HUES6 (cell line): ENCODE measurements around the gene CCDC28A.
A peak's percentile ranks its signal among the peaks of the same experiment; 100 is the strongest.

Experiments used
- H3K27ac ChIP-seq: 2 replicates; pipeline ENCODE4 v1.7.0; 2013; ENCODE audit warnings: low read depth, mild to moderate bottlenecking, low read length, inconsistent platforms
- H3K27me3 ChIP-seq: 2 replicates; pipeline ENCODE4 v1.6.1; 2013; ENCODE audit warnings: low read length; ENCODE audit not compliant: control insufficient read depth, insufficient read depth
- H3K36me3 ChIP-seq: 2 replicates; pipeline ENCODE4 v1.6.1; 2013; ENCODE audit warnings: low read length; ENCODE audit not compliant: control insufficient read depth, insufficient read depth
- H3K4me1 ChIP-seq: 2 replicates; pipeline ENCODE4 v1.6.1; 2013; ENCODE audit warnings: low read length; ENCODE audit not compliant: control insufficient read depth, insufficient read depth
- H3K4me3 ChIP-seq: 2 replicates; pipeline ENCODE4 v1.5.1; 2013; ENCODE audit warnings: low read depth, low read length
- H3K9ac ChIP-seq: one replicate; pipeline ENCODE4 v1.6.1; 2013; ENCODE audit warnings: mild to moderate bottlenecking, low read length
- H3K9me3 ChIP-seq: 2 replicates; pipeline ENCODE4 v1.6.1; 2013; ENCODE audit warnings: low read depth, low read length; ENCODE audit not compliant: control insufficient read depth, insufficient read depth

The CCDC28A gene

DNA sequence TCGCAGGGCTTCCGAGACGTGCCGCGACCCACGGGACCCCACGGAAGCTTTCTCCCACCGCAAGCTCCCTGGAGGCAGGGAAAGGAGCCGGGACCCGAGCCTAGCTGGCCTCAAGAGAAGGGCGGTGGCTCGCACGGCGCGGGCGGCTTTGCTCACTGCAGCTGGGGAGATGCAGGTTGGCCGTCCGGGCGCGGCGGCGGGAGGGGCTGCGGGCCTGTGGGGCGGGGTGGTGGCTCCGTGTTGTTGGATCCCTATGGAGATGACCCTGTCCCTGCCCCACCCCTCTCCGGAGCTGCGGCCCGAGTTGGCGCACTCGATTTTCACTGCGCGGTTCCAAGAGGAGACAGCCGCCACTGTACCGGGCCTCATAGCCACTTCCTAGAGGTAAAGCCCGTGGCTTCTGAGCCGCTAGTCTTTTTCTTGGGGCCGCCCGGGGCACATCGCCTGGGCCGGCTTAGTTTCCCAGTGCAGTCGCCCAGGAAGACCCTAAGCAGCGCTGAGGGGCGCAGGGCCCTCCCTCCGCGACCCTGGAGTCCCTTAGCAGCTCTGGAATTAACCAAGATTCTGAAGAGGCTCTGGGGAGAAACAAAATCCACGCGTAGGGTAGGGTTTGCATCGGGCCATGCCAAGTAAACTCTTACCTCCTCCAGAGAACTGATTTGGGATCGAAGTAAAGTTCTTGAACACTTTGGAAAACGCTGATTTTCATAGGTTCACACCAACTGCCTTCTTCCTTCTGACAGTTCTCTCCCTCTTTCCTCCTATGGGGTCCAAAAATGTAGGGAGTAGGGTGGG is 22.4 kb downstream of the CCDC28A start, which contains the start of gene ECT2L:
ECT2L (plus strand) TSS at position 279 of the 795 bp plus-strand sequence. CDS start 17,188 bp downstream, outside the sequence.
- peak within 1 kb of the TSS; percentile 65 for H3K9ac ChIP-seq
- H3K4me3 ChIP-seq, result peak within 1 kb of the TSS; percentile 66
- peaks cover 5% of the 10 kb centered on the region; the same call in 1 of the 2 replicates for H3K4me1 ChIP-seq
- H3K27ac ChIP-seq, result no peak within 1 kb of the TSS
- H3K36me3 ChIP-seq, result no peaks in the 10 kb centered on the region
- peaks cover 14% of the 10 kb centered on the region; the same call in 1 of the 2 replicates for H3K27me3 ChIP-seq
- 0 out of 2 replicates have a peak, but pooled peaks cover 3% of the 10 kb centered on the region for H3K9me3 ChIP-seq

DNA sequence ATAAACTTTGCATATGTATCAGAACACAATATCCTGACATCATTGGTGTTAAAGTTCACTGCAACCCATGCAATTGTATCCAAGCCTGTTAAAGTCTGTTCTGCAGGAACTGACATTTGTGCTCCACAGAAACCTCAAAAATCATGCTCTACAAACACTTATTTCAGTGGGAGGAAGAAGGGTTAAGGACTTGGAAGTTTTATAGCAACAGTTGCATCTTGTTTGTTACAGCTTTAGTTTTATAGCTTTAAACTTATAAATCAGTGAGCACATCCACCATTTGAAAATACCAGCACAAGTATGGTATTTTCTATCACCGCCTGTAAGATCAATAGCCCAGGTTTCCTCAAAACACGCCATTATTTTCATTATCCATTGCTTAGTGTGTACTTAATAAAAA is 23.2 kb downstream of the CCDC28A start:
- Histone ChIP-seq H3K4me1 (peaks cover 5% of the 10 kb centered on the region; the same call in 1 of the 2 replicates), H3K9ac (no peak overlapping the region), H3K9me3 (0 out of 2 replicates have a peak, but pooled peaks cover 3% of the 10 kb centered on the region), H3K36me3 (no peaks in the 10 kb centered on the region), H3K4me3 (no peak overlapping the region), H3K27me3 (peaks cover 14% of the 10 kb centered on the region; the same call in 1 of the 2 replicates), H3K27ac (no peak overlapping the region)

DNA sequence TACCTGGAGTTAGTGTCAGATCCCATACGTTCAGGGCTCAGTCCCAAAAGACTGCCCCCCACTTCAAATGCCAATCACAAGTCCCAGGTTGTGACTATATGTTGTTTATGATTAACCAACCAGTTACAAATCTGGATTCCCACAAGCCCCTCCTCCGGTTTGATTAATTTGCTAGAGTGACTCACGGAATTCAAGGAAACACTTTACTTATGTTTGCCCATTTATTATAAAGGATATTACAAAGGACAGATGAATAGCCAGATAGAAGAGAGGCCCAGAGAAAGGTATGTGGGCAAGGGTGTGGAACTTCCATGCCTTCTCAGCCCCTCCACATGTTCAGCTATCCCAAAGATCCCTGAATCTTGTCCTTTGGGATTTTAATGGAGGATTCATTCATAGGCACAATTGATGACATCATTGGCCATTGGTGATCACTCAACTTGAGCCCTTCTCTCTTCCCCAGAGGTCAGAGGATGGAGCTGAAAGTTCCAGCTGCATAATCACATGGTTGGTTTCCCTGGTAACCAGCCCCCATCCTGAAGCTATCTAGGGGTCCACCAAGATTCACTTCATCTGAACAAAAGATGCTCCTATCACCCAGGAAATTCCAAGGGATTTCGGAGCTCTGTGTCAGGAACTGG is 24.4 kb downstream of the CCDC28A start:
- H3K36me3 ChIP-seq, result no peaks in the 10 kb centered on the region
- 0 out of 2 replicates have a peak, but pooled peaks cover 3% of the 10 kb centered on the region for H3K9me3 ChIP-seq
- H3K27ac ChIP-seq, result no peak overlapping the region
- H3K4me3 ChIP-seq, result no peak overlapping the region
- no peak overlapping the region for H3K9ac ChIP-seq
- H3K27me3 ChIP-seq, result peaks cover 14% of the 10 kb centered on the region; the same call in 1 of the 2 replicates
- peaks cover 5% of the 10 kb centered on the region; the same call in 1 of the 2 replicates for H3K4me1 ChIP-seq

DNA sequence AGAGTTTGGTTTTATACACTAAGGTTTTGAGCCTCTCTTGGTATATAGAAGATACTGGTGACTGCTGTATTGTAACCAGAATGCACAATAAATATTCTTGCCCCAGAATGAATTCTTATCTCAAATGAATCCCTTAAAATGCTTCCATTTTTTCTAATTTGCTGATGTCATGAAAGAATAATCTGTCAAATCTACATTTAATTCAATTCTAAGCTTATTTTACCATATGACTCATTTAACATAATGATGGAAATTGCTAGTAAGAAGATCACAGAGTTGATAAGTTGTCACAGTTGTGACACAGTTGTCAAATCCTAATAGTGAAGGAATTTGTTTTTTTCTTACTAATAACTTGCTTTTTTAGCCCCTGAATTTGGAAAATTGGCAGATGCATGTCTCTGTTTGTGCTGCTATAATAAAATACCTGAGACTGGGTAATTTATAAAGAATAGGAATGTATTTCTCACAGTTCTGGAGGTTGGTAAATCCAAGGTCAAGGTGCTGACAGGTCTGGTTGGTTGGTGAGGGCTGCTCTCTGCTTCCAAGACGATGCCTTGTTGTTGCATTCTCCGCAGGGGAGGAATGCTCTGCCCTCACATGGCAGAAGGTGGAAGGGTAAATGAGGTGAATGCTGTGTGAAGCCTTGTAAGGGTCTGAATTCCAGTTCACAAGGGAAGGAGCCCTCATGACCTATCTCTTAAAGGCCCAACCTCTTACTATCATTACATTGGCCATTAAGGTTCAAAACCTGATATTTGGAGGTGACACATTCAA is 27.0 kb downstream of the CCDC28A start:
- Histone ChIP-seq H3K4me1 (peaks cover 5% of the 10 kb centered on the region; the same call in 1 of the 2 replicates), H3K27me3 (peaks cover 14% of the 10 kb centered on the region; the same call in 1 of the 2 replicates), H3K9ac (no peak overlapping the region), H3K27ac (no peak overlapping the region), H3K36me3 (no peaks in the 10 kb centered on the region), H3K4me3 (no peak overlapping the region), H3K9me3 (0 out of 2 replicates have a peak, but pooled peaks cover 3% of the 10 kb centered on the region)

DNA sequence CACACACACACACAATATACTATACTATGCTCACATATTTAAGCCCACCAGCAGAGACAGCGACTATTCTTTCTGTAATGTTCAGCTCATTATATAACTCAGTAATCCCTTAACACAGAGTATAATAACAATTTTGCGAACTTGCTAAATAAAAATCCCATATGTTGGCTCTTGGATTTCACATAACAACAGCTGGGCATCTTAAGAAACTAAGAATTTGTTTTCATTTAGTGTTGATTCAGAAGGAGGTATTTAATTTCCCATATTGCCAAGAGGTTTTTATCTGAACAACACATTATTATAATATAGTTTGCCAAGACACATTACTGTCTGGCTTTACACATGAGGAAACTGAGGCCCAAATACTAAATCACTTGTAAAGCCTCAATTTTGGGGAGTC is 29.8 kb downstream of the CCDC28A start:
- Histone ChIP-seq H3K27ac (no peak overlapping the region), H3K27me3 (no peaks in the 10 kb centered on the region), H3K36me3 (no peaks in the 10 kb centered on the region), H3K9ac (no peak overlapping the region), H3K4me1 (no peaks in the 10 kb centered on the region), H3K4me3 (no peak overlapping the region), H3K9me3 (0 out of 2 replicates have a peak, but pooled peaks cover 3% of the 10 kb centered on the region)

DNA sequence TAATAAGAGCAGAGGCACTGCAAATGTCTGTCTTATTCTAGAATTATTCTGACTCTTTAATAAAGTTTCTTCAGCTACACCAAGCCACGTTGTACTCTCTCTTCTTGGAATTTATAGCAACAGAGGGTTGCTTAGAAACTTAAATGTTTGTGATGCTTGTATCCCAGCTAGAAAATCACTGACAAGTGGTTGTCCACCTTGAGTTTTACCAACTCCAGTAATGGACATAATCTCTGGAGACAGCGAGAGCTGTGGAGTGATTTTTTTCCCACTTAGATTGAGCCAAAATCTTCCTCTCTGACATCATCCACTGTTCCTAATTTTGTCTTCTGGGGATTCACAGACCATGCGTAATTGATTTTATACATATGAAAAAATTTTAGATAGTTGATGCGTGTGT is 30.3 kb downstream of the CCDC28A start:
- 0 out of 2 replicates have a peak, but pooled peaks cover 3% of the 10 kb centered on the region for H3K9me3 ChIP-seq
- H3K9ac ChIP-seq, result no peak overlapping the region
- no peak overlapping the region for H3K27ac ChIP-seq
- no peaks in the 10 kb centered on the region for H3K27me3 ChIP-seq
- no peak overlapping the region for H3K4me3 ChIP-seq
- H3K4me1 ChIP-seq, result no peaks in the 10 kb centered on the region
- no peaks in the 10 kb centered on the region for H3K36me3 ChIP-seq

DNA sequence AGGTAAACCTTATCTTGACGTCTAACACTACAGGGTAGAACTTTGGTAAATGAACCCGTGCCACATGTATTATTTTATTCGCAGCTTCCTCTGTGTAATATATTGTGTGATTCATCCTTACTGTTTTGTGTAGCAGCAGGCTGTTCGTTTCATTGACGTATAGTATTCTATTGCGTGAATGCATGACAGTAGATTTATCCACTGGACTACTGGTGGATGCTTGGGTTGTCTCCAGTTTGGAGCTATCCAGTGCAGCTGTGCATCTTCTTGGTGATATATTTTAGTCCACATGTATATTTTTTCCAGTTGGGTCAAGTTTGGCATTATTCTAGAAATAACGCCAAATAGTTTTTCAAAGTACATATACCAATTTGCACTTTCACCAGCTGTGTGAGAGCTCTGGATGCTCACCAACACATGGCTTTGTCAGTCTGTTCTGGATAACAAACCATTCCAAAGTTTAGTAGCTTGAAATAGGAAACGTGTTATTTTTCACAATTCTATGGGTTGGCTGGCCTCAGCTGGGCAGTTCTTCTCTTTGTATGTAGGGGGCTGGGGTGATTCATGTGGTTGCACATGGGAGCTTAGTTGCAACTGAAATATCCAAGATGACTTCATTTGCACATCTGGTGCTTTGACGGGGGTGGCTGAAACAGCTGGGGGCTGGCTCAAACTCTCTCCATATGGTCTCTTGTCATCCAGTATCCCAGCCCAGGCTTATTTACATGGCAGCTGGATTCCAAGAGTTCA is 31.6 kb downstream of the CCDC28A start:
- H3K9ac ChIP-seq, result no peak overlapping the region
- H3K36me3 ChIP-seq, result no peaks in the 10 kb centered on the region
- no peaks in the 10 kb centered on the region for H3K9me3 ChIP-seq
- H3K27me3 ChIP-seq, result no peaks in the 10 kb centered on the region
- no peak overlapping the region for H3K4me3 ChIP-seq
- no peak overlapping the region for H3K27ac ChIP-seq
- no peaks in the 10 kb centered on the region for H3K4me1 ChIP-seq

DNA sequence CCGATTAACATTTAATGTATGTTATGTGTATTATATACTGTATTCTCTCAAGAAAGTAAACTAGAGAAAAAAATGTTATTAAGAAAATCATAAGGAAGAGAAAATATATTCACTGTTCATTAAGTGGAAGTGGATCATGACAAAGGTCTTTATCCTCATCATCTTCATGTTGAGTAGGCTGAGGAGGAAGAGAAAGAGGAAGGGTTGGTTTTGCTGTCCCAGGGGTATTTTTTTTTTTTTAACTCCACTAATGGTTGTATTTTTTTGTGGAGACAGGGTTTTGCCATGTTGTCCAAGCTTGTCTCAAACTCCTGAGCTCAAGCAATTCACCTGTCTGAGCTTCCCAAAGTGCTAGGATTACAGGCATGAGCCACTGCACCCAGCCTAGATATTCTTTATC is 33.3 kb downstream of the CCDC28A start:
- Histone ChIP-seq H3K36me3 (no peaks in the 10 kb centered on the region), H3K27ac (no peak overlapping the region), H3K4me3 (no peak overlapping the region), H3K9ac (no peak overlapping the region), H3K9me3 (no peaks in the 10 kb centered on the region), H3K4me1 (no peaks in the 10 kb centered on the region), H3K27me3 (no peaks in the 10 kb centered on the region)

DNA sequence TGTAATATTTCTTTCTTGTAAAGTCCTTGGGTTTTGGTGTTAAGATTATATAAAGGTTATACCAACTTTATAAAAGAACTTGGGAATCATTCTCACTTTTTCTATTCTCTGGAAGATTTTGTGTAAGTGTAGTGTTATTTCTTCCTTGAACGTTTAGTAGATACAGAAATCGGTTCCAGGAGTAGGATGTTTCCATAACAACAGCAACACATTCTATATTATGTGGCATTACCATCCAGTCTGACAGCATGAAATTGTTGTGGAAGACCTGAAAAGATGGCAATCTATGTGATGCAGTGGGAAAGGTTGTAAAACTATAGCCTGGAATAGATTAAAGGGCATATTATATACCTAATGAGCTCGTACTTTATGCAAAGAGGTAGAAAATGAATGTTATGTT is 36.1 kb downstream of the CCDC28A start:
- Histone ChIP-seq H3K36me3 (no peaks in the 10 kb centered on the region), H3K9ac (no peak overlapping the region), H3K27ac (no peak overlapping the region), H3K4me3 (no peak overlapping the region), H3K9me3 (no peaks in the 10 kb centered on the region), H3K4me1 (no peaks in the 10 kb centered on the region), H3K27me3 (no peaks in the 10 kb centered on the region)

DNA sequence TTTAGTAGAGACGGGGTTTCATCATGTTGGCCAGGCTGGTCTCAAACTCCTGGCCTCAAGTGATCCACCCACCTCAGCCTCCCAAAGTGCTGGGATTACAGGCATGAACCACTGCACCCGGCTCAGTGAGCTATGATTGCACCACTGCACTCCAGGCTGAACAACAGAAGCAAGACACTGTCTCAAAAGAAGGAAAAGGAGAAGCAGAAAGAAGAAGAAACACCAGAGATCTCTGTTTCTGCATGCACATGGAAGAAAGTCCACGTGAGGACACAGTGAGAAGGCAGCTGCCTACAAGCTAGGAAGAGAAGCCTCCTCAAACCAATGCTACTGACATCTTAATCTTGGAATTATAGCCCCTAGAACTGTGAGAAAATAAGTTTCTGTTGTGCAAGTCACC is 38.3 kb downstream of the CCDC28A start:
- Histone ChIP-seq H3K9me3 (no peaks in the 10 kb centered on the region), H3K4me3 (no peak overlapping the region), H3K36me3 (no peaks in the 10 kb centered on the region), H3K27ac (no peak overlapping the region), H3K27me3 (no peaks in the 10 kb centered on the region), H3K9ac (no peak overlapping the region), H3K4me1 (no peaks in the 10 kb centered on the region)
